Transverse colon (tissue), 4 donors: Measurements from ENCODE around the gene OOSP2.

ENCODE experiments used
- CTCF ChIP-seq, 5 experiments: fragments of 200-600 bp in 3 of 5; fragments of 450-650 bp in 2 of 5; sonication (generic) in 3 of 5; IDR thresholded peaks; 1 replicate in 2 of 5; 2 replicates in 3 of 5; pipeline ENCODE4 v1.5.1; 2016 to 2017; ENCODE audit warnings: antibody characterized with exemption in 5 of 5, inconsistent platforms in 3 of 5, mild to moderate bottlenecking in 2 of 5, moderate library complexity in 1 of 5
- EP300 ChIP-seq: sonication (generic); formaldehyde crosslinking; IDR thresholded peaks from one replicate; pipeline ENCODE4 v1.6.1; 2017; ENCODE audit warnings: antibody characterized with exemption, low read depth
- POLR2A ChIP-seq: fragments of 450-650 bp; IDR thresholded peaks from one replicate; pipeline ENCODE4 v1.6.1; 2016; ENCODE audit warnings: antibody characterized with exemption, mild to moderate bottlenecking, moderate library complexity
- POLR2AphosphoS5 ChIP-seq, 3 donors: sonication (generic); formaldehyde crosslinking; IDR thresholded peaks; one replicate each; pipeline ENCODE4 v1.6.1; 2016; ENCODE audit warnings: antibody characterized with exemption in 3 of 3

GRCh38 chr11:60064111-60064510, 23.9 kb downstream of the OOSP2 start:
- TF ChIP-seq POLR2AphosphoS5 (IDR thresholded peaks at IDR 0.05) (no peak), CTCF (IDR thresholded peaks at IDR 0.05) (no peak), EP300 (no peak), POLR2A (no peak)
